Glomerular visceral epithelial cell (primary cell): ENCODE results near the gene ZNF76.

Source experiments
- DNase-seq: peaks from one replicate; pipeline ENCODE4 v3.0.0-alpha.2; 2016; ENCODE audit errors: extremely low spot score

ZNF76 gene

GRCh38 chr6:35330541-35331119, 71.1 kb downstream of the ZNF76 start:
- no peak for DNase-seq

GRCh38 chr6:35332074-35332887, 72.7 kb downstream of the ZNF76 start:
- DNase-seq: peak; percentile 40

- peak; percentile 17 for DNase-seq
Measured at GRCh38 chr6:35341557-35341956, 82.0 kb downstream of the ZNF76 start.

- DNase-seq: peak; percentile 97
Measured at GRCh38 chr6:35342258-35343091, 82.9 kb downstream of the ZNF76 start, which contains the start of gene PPARD. PPARD (plus strand) TSS chr6:35342558; CDS start chr6:35411088, 68,530 bp downstream.

- no peak for DNase-seq
Measured at GRCh38 chr6:35343092-35343834, 83.7 kb downstream of the ZNF76 start.

- DNase-seq: no peak
Measured at GRCh38 chr6:35343835-35344550, 84.5 kb downstream of the ZNF76 start.
